HEK293T (cell line): ENCODE results near the gene CTSG.
"Not testable (repeated sequence)": the region's sequence is repeated elsewhere in the genome, so short reads cannot be mapped to it uniquely, and the experiment has no call there.

ENCODE experiments used
- ARNT ChIP-seq: fragments of 450-650 bp; IDR thresholded peaks from 2 replicates; pipeline ENCODE4 v1.6.1; 2017; ENCODE audit warnings: mild to moderate bottlenecking
- ELF4 ChIP-seq: fragments of 450-650 bp; IDR thresholded peaks from 2 replicates; pipeline ENCODE4 v1.6.1; 2017; ENCODE audit warnings: antibody characterized with exemption
- FOXA1 ChIP-seq: fragments of 450-650 bp; IDR thresholded peaks from 2 replicates; pipeline ENCODE4 v1.6.1; 2016; ENCODE audit warnings: mild to moderate bottlenecking
- FOXK2 ChIP-seq: fragments of 450-650 bp; IDR thresholded peaks from 2 replicates; pipeline ENCODE4 v1.6.1; 2016; ENCODE audit warnings: mild to moderate bottlenecking
- FOXM1 ChIP-seq: fragments of 450-650 bp; IDR thresholded peaks from 2 replicates; pipeline ENCODE4 v1.6.1; 2017; ENCODE audit warnings: mild to moderate bottlenecking, borderline replicate concordance
- NFRKB ChIP-seq: fragments of 450-650 bp; IDR thresholded peaks from 2 replicates; pipeline ENCODE4 v1.6.1; 2016; ENCODE audit warnings: mild to moderate bottlenecking, moderate library complexity
- PKNOX1 ChIP-seq: fragments of 450-650 bp; IDR thresholded peaks from 2 replicates; pipeline ENCODE4 v1.6.1; 2016
- SP1 ChIP-seq: fragments of 450-650 bp; IDR thresholded peaks from 2 replicates; pipeline ENCODE4 v1.6.1; 2017

GRCh38 chr14:24525877-24526620 is 50.0 kb downstream of the CTSG start:
- not testable (repeated sequence) for TF ChIP-seq FOXA1, ARNT, ELF4, PKNOX1, FOXM1, SP1, NFRKB, FOXK2
